ENCODE results near the gene TRABD. TPM values are rescaled to one million over a fixed set of nuclear protein-coding genes. Genes with fewer than 3 reads are reported as not detected.

Gene TRABD
- total RNA-seq, 1 experiment from 2014 or later: 55.7 TPM

GRCh38 chr22:50189849-50190181 lies 4.1 kb downstream of the TRABD start:
- DNase-seq (ENCODE audit: low read depth, low spot score) (no peak), ATAC-seq (peak; percentile 57)
- POLR2A ChIA-PET: interaction anchor here (0.8 kb wide), 1 partner anchor 17 kb away, joined by 3 read pairs; no protein-coding TSS in a partner anchor
- TF ChIP-seq CTCF (IDR thresholded peaks at IDR 0.05): no peak
- TF ChIP-seq TCF7L2 (IDR thresholded peaks at IDR 0.05; ENCODE audit: low read depth, low read length): no peak
- TF ChIP-seq SIN3A (IDR thresholded peaks at IDR 0.05; ENCODE audit: borderline replicate concordance, insufficient read depth, low read depth, low read length): no peak
- no peak for TF ChIP-seq REST (IDR thresholded peaks at IDR 0.05; ENCODE audit: insufficient read depth in 1 of 2, low read depth in 2 of 2, low read length in 1 of 2)
- no peak for TF ChIP-seq POLR2AphosphoS5 (IDR thresholded peaks at IDR 0.05; ENCODE audit: low read depth, low read length)
- no TSS peak for BruUV-seq (replicated peaks)
- Histone ChIP-seq H3K27ac (ENCODE audit: low read length) (peak overlapping the region; percentile 73), H3K36me3 (ENCODE audit: control insufficient read depth, insufficient read depth, low read length) (no peaks in the 10 kb centered on the region), H3K9me3 (ENCODE audit: control insufficient read depth, insufficient read depth, low read depth, low read length) (no peaks in the 10 kb centered on the region), H3K4me3 (ENCODE audit: low read depth in 2 of 2, low read length in 2 of 2) (peak overlapping the region; percentile 36 to 55; a peak in 3 of 4 replicates), H3K27me3 (ENCODE audit: control insufficient read depth, insufficient read depth, low read length) (no peaks in the 10 kb centered on the region), H3K4me1 (ENCODE audit: control insufficient read depth, insufficient read depth, low read length) (peaks cover 35% of the 10 kb centered on the region)
- CTCF ChIA-PET: interaction anchor here (0.6 kb wide), 1 partner anchor 279 kb away, joined by 8 read pairs; no protein-coding TSS in a partner anchor
- in situ Hi-C loops (cut with HindIII; ENCODE audit: low pct_unique_long_range_greater_than_20kb, low sequenced_read_pairs): no loop called here
- intact Hi-C loops (cut with micrococcal nuclease; ENCODE audit: unreplicated experiment): loop anchor here (5.0 kb wide), 1 partner anchor 43 kb away; no protein-coding TSS in a partner anchor

GRCh38 chr22:50190182-50190940 lies 4.6 kb downstream of the TRABD start:
- peak overlapping the region; percentile 73 for H3K27ac ChIP-seq (ENCODE audit: low read length)
- POLR2A ChIA-PET: interaction anchor here (0.6 to 0.8 kb wide), 2 partner anchors 16 to 468 kb away, joined by 3 read pairs; no protein-coding TSS in a partner anchor
- ATAC-seq (peak; percentile 79), DNase-seq (ENCODE audit: low read depth, low spot score) (no peak)
- H3K27me3 ChIP-seq (ENCODE audit: control insufficient read depth, insufficient read depth, low read length): no peaks in the 10 kb centered on the region
- CTCF ChIA-PET: interaction anchor here (0.5 to 1.0 kb wide), 3 partner anchors 42 to 254 kb away, joined by 3 to 8 read pairs (median 4); no protein-coding TSS in a partner anchor
- in situ Hi-C loops (cut with HindIII; ENCODE audit: low pct_unique_long_range_greater_than_20kb, low sequenced_read_pairs): no loop called here
- no peaks in the 10 kb centered on the region for H3K36me3 ChIP-seq (ENCODE audit: control insufficient read depth, insufficient read depth, low read length)
- peak overlapping the region; percentile 36 to 55 for H3K4me3 ChIP-seq (ENCODE audit: low read depth in 2 of 2, low read length in 2 of 2)
- no TSS peak for BruUV-seq (replicated peaks)
- H3K4me1 ChIP-seq (ENCODE audit: control insufficient read depth, insufficient read depth, low read length): peaks cover 35% of the 10 kb centered on the region
- no peaks in the 10 kb centered on the region for H3K9me3 ChIP-seq (ENCODE audit: control insufficient read depth, insufficient read depth, low read depth, low read length)
- intact Hi-C loops (cut with micrococcal nuclease; ENCODE audit: unreplicated experiment): loop anchor here (5.0 kb wide), 1 partner anchor 43 kb away; no protein-coding TSS in a partner anchor
- TF ChIP-seq CTCF (IDR thresholded peaks at IDR 0.05): no peak; the same call in 1 of the 2 replicates
- TF ChIP-seq REST (IDR thresholded peaks at IDR 0.05; ENCODE audit: insufficient read depth in 1 of 2, low read depth in 2 of 2, low read length in 1 of 2): no peak
- TF ChIP-seq POLR2AphosphoS5 (IDR thresholded peaks at IDR 0.05; ENCODE audit: low read depth, low read length): peak; percentile 56; the same call in 1 of the 2 replicates
